ENCODE data around the gene ZFX.

The ZFX gene

GRCh38 chrX:24203072-24203808 is 53.7 kb downstream of the ZFX start:
- no peak for DNase-seq

DNA sequence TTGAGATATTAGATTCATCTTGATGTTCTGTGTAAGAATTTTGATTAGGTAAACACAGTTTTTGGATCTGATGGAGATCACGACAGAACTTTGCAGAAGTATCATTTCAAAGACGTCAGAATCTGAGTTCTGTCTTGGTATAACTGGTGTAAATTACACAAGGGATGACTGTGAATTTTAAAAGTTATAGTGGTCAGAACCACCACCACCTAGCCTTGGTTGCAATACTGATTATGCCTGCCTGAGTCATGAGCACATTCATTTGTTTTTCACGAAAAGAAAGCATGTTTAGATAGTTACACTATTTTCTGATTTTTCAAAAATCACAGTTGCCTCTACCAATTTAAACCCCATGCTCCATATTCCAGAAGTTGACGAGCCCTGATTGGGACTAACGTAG is 54.8 kb downstream of the ZFX start:
- peak; percentile 62 for DNase-seq

GRCh38 chrX:24204958-24205357 is 55.4 kb downstream of the ZFX start:
- DNase-seq: no peak

- peak; percentile 37 for DNase-seq
Measured at GRCh38 chrX:24207826-24208225, 58.3 kb downstream of the ZFX start.

DNA sequence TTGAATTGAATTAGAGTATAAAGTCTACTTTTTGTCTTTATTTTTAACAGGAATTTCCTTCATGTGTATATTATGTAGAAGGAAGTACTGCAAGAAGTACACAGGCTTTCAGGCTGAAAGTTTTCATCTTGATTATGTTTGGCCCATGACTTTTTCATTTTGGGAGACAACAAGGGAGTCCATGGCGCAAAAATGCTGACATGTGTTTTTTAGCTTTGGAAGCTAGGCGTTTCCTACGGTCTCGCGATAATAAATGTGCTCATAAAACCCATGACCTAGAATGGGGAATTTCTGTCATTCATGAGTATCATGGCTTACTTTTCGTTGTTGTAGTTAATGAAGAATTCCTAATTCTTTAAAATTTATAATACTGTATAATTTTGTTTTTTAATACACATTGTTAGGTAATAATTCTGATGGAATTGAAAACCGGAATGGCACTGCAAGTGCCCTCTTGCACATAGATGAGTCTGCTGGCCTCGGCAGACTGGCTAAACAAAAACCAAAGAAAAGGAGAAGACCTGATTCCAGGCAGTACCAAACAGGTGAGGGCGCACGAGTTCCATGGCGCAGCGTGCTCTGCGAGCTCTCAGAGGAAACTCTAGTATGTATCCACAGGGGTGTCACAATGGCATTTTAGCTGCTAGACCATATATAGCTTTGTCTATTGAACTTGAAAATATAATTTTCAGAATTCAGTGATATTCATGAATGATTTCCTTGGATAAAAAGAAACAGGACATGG is 59.1 kb downstream of the ZFX start:
- DNase-seq: no peak

- DNase-seq: no peak
Measured at GRCh38 chrX:24210190-24210589, 60.7 kb downstream of the ZFX start.

DNA sequence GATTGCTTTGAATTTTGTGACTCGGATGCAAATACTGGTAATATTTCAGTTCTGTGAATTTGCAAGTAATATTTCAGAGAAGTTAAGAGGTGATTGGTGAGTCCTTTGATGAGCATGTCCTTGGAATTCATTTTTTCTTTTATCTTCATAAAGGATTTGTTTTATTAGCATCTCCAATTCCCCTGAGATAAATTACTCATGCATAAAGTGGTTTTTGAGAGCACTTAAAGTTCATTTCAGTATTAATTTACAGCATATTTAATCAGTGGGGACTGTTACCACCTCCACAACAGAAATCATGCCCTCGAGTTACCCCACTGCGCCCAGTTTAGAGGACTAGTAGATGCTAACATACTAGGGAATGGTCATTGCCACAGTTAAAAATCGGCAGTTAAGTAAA is 65.0 kb downstream of the ZFX start:
- DNase-seq: no peak

GRCh38 chrX:24215272-24215671 is 65.7 kb downstream of the ZFX start:
- DNase-seq: no peak

- no peak for DNase-seq
Measured at GRCh38 chrX:24216037-24216436, 66.5 kb downstream of the ZFX start.

- no peak for DNase-seq
Measured at GRCh38 chrX:24216827-24217226, 67.3 kb downstream of the ZFX start.

DNA sequence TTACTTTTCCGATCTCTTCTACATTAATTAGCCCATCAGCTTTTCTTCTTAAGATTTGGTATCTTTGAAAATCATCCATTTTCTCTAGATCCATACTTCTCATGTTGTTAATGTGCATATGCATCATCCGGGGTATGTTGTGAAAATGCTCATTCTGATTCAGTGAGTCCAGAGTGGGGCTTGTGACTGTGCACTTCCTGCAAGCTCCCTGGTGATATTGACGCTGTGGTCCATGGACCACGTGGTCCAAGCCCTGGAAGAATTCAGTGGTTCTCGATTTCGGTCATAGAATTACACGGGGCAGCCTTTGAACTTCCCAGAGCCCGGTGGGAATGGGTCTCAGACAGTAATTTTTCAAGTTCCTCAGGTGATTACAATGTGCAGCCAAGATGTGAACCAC is 69.8 kb downstream of the ZFX start:
- no peak for DNase-seq

DNA sequence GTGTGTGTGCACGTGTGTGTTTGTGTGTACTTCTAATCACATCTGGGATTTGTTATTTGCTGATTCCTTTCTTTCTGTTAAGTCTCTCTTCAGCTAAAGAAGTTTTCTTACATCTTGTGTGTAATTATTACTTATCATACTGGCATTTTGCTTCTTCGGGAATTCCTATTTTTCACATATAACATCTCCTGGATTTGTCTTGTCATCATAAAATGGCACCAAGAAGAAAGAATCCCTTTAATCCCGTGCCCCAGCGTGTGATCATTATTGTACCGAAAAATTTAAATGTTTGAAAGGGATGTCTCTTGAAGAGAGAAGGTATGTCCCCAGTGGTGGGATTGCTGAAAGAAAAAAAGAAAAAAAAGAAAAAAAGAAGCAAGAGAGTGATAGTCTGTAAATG is 72.3 kb downstream of the ZFX start:
- DNase-seq: no peak

GRCh38 chrX:24225265-24225664 is 75.7 kb downstream of the ZFX start:
- no peak for DNase-seq

GRCh38 chrX:24226176-24226575 is 76.6 kb downstream of the ZFX start:
- DNase-seq: no peak

DNA sequence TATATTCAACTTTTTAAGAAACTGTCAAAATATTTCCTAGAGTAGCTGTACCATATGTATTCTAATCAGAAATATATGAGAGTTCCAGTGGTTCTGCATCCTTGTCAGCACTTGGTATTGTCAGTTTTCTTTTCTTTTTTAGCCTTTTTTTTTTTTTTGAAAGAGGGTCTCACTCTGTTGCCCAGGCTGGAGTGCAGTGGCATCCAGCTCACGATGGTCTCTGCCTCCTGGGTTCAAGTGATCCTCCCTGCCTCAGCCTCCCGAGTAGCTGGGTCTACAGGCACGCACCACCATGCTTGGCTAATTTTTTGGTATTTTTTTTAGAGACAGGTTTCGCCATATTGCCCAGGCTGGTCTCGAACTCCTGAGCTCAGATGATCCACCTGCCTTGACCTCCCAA is 79.1 kb downstream of the ZFX start:
- no peak for DNase-seq

GRCh38 chrX:24229400-24229879 is 79.9 kb downstream of the ZFX start:
- DNase-seq: no peak

DNA sequence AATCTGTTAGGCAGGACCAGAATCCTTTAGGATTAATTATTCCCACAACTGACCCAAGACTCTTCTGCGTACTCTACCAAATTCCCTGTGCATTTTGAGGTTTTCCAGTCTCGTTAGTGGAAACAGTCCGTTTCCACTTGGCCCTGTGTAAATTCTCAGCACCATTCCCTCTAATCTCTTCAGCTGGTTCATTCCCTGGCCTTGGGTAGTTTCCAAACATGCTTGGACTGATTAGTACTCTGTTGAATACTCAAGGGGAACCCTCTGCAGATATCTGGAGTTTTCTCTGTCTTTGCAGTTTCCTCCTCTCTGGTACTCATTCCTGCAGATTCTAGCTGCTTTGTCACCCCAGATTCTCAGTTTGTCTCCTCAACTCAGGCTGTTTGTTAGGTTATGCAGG is 80.4 kb downstream of the ZFX start:
- no peak for DNase-seq

- peak; percentile 74 for DNase-seq
Measured at GRCh38 chrX:24231131-24231540, 81.6 kb downstream of the ZFX start.

GRCh38 chrX:24231641-24232179 is 82.2 kb downstream of the ZFX start:
- no peak for DNase-seq

DNA sequence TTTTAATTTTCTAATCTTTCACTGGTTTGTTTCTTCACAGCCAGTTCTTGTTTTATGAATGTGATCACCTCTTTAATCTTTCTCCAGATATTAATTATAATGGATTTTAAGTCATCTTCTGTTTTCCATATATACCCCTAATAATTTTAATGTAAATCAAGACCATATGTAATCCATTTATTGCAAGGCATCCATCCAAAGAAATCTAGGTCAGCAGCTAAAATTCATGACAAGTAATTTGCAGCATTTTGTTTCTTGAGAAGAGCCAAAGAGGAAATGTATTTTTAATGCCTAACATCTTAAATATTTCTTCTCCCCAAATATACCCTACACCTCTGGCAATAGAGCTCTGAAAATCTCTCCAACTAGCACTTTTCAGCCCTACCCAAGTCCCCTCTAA is 83.3 kb downstream of the ZFX start:
- DNase-seq: no peak

DNA sequence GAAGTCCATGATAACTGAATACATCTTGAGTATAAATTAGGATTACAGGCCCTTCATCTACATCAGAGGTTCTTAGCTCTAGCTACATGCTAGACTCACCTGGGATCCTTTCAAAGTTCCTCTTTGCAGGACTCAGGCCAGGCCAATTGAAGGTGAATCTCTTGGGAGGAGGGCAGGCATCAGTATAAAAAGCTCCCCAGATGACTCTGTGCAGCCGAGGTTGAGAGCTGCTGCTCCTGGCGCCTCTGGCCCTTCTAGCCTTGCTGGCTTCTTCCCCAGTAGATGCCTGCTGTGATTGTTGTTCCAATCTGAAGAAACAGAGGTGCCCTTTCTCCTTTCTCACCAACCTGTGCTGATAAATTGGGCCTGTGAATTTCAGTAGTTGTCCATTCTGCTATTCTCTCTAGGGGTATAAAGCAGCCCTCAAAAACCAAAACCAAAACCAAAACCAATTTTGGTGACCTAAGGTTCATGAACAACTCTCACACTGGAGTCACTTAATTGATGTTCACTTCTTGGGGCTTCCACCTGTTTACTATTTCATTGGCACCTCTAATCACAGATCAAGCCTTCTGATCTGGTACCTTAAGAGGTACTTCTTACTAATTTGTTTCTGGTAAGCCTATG is 85.7 kb downstream of the ZFX start:
- DNase-seq: no peak

DNA sequence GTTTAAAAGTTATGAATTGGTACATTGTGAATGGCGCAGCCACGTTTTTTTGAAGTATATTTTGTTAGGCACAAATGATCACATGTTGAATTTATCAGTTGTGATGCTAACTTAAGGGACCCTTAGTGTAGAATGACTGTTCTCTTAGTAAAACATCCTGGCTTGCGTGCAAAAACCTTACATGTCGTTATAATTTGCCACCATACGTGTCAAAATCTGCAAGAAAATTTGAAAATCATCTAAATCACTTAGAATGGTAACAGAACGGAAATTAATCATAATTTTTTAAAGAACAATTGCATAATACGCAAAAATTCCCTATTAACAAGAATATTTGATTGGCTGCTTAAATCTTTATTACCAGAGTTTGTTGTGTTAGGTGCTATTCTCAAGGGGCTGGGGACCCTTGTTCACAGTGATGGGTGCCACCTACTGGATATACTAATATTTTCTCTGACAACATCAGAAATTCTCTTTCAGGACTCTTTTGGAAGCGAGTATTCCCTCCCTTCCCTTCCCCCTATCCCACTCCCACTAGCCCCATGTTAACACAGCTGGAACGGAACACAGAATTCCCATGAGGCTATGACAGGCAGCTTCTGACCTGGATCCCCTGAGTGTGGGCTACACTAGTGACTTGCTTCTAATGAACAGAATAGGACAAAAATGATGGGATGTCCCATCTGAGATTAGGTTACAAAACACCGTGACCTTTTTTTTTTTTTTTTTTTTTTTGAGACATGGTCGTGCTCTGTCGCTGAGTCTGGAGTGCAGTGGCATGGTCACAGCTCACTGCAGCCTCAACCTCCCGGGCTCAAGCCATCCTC is 92.5 kb downstream of the ZFX start:
- DNase-seq: peak; percentile 16

- peak; percentile 11 for DNase-seq
Measured at GRCh38 chrX:24242649-24243175, 93.2 kb downstream of the ZFX start.

All from HCEC 1CT (cell line).